ENCODE data around the gene UBE2E1.
"Not testable (repeated sequence)": the region's sequence is repeated elsewhere in the genome, so short reads cannot be mapped to it uniquely, and the experiment has no call there.

UBE2E1 gene

GRCh38 chr3:23845326-23846216 lies 39.8 kb downstream of the UBE2E1 start:
- no peak for DNase-seq (ENCODE audit: low read depth in 2 of 2)

GRCh38 chr3:23849462-23849861 lies 43.7 kb downstream of the UBE2E1 start:
- not testable (repeated sequence) for DNase-seq (ENCODE audit: low read depth in 2 of 2)

GRCh38 chr3:23856286-23856685 lies 50.5 kb downstream of the UBE2E1 start:
- no peak for DNase-seq (ENCODE audit: low read depth in 2 of 2)

GRCh38 chr3:23859012-23859743 lies 53.4 kb downstream of the UBE2E1 start:
- no peak for DNase-seq (ENCODE audit: low read depth in 2 of 2)

GRCh38 chr3:23859839-23860382 lies 54.2 kb downstream of the UBE2E1 start:
- no peak for DNase-seq (ENCODE audit: low read depth in 2 of 2)

- DNase-seq (ENCODE audit: low read depth in 2 of 2): no peak
These were observed 55.9 kb downstream of the UBE2E1 start for GRCh38 chr3:23861689-23862088.

- no peak for DNase-seq (ENCODE audit: low read depth in 2 of 2)
These were observed 57.3 kb downstream of the UBE2E1 start for GRCh38 chr3:23863060-23863459.

- no peak for DNase-seq (ENCODE audit: low read depth in 2 of 2)
These were observed 59.2 kb downstream of the UBE2E1 start for GRCh38 chr3:23864931-23865330.

- no peak for DNase-seq (ENCODE audit: low read depth in 2 of 2)
These were observed 60.0 kb downstream of the UBE2E1 start for GRCh38 chr3:23865595-23866396.

- DNase-seq (ENCODE audit: low read depth in 2 of 2): no peak
These were observed 61.6 kb downstream of the UBE2E1 start for GRCh38 chr3:23867400-23867799.

- DNase-seq (ENCODE audit: low read depth in 2 of 2): no peak
These were observed 62.1 kb downstream of the UBE2E1 start for GRCh38 chr3:23867838-23868237.

- DNase-seq (ENCODE audit: low read depth in 2 of 2): no peak
These were observed 64.4 kb downstream of the UBE2E1 start for GRCh38 chr3:23869977-23870662.

GRCh38 chr3:23870663-23871043 lies 64.9 kb downstream of the UBE2E1 start:
- DNase-seq (ENCODE audit: low read depth in 2 of 2): not testable (repeated sequence)

- DNase-seq (ENCODE audit: low read depth in 2 of 2): not testable (repeated sequence)
These were observed 65.6 kb downstream of the UBE2E1 start for GRCh38 chr3:23871361-23871760.

GRCh38 chr3:23872330-23872729 lies 66.6 kb downstream of the UBE2E1 start:
- no peak for DNase-seq (ENCODE audit: low read depth in 2 of 2)

GRCh38 chr3:23873941-23874340 lies 68.2 kb downstream of the UBE2E1 start:
- DNase-seq (ENCODE audit: low read depth in 2 of 2): no peak

- no peak for DNase-seq (ENCODE audit: low read depth in 2 of 2)
These were observed 68.8 kb downstream of the UBE2E1 start for GRCh38 chr3:23874359-23875112.

- DNase-seq (ENCODE audit: low read depth in 2 of 2): no peak
These were observed 69.5 kb downstream of the UBE2E1 start for GRCh38 chr3:23875113-23875725.

GRCh38 chr3:23876923-23877322 lies 71.2 kb downstream of the UBE2E1 start:
- DNase-seq (ENCODE audit: low read depth in 2 of 2): no peak
